LNCAP (cell line): ENCODE data around the gene ZNF44.

Source experiments
- TF ChIP-seq, protein P1 (sequence below): fragments of 450-650 bp; IDR thresholded peaks from 2 replicates; pipeline ENCODE4 v1.5.1; 2017; ENCODE audit warnings: mild to moderate bottlenecking

ZNF44 gene

DNA sequence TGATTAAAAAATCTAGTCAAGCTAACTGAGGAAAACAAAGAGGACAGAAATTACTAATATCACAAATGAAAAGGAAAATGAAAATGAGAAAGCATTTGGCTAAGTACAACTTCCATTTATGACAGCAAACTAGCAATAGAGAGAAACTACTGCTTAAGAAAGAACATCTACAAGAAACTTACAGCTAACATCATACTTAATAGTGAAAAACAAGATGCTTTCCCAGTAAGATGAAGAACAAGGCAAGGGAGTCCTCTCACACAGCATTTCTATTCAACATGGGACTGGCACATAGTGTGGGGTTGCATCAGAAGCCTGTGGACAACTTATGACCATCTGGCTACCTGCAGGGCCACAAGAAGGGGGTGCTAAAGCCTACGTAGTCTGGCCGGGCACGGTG lies 39.3 kb downstream of the ZNF44 start:
- TF ChIP-seq, protein P1, sequence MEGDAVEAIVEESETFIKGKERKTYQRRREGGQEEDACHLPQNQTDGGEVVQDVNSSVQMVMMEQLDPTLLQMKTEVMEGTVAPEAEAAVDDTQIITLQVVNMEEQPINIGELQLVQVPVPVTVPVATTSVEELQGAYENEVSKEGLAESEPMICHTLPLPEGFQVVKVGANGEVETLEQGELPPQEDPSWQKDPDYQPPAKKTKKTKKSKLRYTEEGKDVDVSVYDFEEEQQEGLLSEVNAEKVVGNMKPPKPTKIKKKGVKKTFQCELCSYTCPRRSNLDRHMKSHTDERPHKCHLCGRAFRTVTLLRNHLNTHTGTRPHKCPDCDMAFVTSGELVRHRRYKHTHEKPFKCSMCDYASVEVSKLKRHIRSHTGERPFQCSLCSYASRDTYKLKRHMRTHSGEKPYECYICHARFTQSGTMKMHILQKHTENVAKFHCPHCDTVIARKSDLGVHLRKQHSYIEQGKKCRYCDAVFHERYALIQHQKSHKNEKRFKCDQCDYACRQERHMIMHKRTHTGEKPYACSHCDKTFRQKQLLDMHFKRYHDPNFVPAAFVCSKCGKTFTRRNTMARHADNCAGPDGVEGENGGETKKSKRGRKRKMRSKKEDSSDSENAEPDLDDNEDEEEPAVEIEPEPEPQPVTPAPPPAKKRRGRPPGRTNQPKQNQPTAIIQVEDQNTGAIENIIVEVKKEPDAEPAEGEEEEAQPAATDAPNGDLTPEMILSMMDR, result no peak

DNA sequence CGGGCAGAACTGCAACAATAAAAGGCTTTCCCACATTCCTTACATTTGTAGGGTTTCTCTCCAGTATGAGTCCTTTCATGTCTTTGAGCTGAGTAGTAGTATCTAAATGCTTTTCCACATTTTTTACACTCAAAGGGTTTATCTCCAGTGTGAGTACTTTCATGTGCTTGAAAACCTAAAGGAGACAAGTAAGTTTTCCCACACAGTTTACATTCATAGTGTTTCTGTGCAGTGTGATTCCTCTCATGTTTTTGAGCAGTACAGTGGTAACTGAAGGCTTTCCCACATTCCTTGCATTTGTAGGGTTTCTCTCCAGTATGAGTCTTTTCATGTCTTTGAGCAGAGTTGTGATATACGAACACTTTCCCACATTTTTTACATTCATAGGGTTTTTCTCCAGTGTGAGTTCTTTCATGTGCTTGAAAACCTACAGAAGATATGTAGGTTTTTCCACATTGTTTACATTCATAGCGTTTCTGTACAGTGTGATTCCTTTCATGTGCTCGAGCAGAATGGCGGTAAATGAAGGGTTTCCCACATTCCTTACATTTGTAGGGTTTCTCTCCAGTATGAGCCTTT lies 47.0 kb downstream of the ZNF44 start:
- TF ChIP-seq, protein P1, result no peak

DNA sequence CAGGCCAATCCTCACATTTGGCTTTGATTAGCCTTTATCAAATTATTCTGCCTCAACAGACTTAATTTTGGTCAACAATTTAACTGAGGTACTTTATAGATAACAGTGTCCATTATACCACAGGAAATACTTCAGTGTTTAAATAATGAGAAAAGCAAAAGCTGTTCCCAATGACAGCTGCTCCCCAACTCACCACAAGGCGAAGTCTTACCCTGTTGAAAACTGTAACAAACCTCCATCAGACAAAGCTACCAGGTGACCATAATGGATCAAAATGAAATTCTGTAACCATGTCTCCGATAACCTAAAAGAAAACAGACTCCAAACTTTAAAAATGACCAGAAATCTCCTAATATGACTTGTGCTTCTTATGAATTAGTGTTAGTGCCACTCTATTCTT lies 50.3 kb downstream of the ZNF44 start:
- TF ChIP-seq, protein P1, result no peak

DNA sequence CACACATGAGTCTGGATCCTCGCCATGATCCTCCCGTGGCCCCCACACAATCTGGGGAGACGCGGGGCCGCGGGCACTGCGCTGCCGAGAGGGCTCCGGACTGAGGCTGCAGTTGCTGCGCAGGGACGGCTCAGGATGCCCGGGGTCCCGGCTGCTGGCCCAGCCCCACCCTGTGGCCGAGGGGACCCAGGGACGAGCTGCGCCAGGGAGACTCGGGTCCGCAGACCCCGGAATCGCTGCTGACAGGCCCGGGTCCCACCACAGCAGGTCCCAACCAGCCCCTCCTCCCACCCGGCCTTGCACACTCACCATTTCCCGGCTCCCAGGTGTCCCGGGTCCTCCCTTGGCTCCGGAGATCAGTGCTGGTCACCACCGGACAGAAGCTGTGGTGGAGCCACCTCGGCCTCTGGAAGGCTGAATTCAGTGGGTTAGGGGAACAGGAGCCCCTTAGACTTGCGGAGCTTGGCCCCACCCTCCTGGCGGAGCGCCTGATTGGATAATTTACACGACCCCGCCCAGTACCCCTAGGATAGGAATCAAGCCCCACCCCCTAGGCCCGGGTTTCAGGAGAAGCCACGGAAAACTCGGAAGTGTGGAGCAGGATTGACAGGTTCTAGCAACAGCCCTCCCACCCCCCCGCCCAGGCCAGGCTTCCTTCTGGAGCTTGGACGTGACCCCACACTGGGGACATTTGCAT lies 57.4 kb downstream of the ZNF44 start:
- TF ChIP-seq, protein P1, result no peak

DNA sequence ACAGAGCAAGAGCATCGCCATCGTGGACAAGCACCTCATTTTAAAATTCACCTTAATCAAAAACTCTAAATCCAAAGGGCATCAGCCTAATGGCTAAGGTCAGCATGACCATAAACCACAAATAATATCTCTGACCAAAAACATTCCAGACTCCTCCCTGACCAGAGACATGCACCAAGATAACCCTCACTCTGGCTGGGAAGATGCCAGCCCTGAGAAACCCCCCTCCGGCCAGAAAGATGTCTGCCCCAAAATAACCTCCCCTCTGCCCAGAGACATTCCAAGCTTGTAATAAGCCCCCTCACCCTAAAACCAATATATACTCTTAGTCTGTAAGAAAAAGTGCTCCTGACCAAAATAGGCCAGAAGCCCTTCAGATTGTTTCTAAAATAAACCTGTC lies 61.7 kb downstream of the ZNF44 start:
- TF ChIP-seq, protein P1, result no peak

DNA sequence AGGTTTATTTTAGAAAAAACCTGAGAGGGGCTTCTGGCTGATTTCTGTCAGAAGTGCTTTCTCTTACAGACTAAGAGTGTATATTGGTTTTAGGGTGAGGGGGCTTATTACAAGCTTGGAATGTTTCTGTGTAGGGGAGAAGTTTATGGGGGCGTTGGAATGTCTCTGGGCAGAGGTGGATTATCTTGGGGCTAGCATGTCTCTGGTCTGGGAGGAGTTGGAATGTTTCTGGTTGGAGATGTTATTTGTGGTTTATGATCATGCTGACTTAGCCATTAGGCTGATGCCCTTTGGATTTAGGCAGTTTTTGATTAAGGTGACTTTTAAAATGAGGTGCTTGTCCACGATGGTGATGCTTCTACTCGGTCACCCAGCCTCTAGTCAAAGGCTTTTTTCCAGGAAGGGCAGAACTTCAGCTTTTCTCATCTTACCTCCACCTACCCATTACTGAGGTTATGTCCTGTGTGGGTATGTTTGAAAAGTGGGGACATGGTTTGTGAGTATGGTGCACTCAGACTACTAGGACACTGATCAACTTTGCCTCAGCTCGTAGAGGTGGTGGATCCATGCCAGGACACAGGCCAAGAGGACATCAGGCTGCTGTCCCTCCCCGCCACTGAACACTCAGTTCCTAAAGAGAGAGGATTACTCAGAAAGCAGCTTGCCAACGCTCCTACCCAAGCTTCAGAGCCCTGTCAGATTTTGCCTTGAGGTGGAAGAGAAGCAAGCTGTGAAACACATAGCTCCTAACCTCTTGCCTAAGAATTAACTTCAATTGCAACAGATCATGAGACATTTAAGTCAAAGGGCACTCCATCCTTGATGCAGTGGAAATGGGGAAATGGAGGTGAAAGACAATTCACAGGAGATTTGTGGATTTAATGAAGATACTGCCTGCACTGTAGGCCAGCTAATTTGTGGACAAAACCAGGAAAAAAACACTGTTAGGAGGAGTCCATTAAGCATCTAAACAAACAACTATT lies 63.6 kb downstream of the ZNF44 start:
- TF ChIP-seq, protein P1, result no peak

DNA sequence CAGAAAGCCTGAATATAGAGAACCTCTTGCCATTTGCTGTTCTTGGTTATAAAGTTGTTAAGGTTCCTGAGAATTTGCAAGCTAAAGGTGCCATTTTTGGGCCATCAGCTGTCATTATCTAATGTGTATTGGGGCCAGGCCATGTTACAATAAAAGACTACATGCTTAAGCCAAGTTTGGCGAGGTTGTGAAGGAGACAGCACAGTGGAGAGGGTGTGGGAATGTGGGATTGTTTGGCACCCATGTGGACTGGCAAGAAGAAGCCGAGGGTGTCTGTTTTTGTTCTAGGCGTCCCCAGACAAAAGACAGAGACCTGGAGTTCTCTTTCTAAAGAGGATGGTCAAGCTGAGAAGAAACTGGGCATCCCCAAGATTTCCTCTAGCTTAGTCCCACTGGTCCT lies 64.7 kb downstream of the ZNF44 start:
- TF ChIP-seq, protein P1, result no peak
